Thoracic aorta (tissue), 2 donors: ENCODE data around the gene CREB3L2. TPM values are rescaled to one million over a fixed set of nuclear protein-coding genes. Genes with fewer than 3 reads are reported as not detected.
"Not testable (repeated sequence)": the region's sequence is repeated elsewhere in the genome, so short reads cannot be mapped to it uniquely, and the experiment has no call there.

Experiments used
- ATAC-seq: fragments of 150-250 bp; one replicate; pipeline ENCODE4 v1.8.0; 2017; ENCODE audit warnings: low read depth; ENCODE audit not compliant: insufficient number of reproducible peaks, low FRiP score
- DNase-seq: peaks from one replicate; pipeline ENCODE4 v3.0.0-alpha.2; 2020; ENCODE audit warnings: low spot score
- H3K27ac ChIP-seq, 2 donors: fragments of 200-600 bp; sonication (generic); 1 replicate in 1 of 2; 2 replicates in 1 of 2; pipeline ENCODE4 v1.5.1; 2016; ENCODE audit warnings: mild to moderate bottlenecking in 2 of 2, moderate library complexity in 2 of 2
- H3K27me3 ChIP-seq: fragments of 200-600 bp; sonication (generic); replicated peaks from 2 replicates; pipeline ENCODE4 v1.6.0; 2016; ENCODE audit warnings: mild to moderate bottlenecking; ENCODE audit not compliant: insufficient read depth
- H3K36me3 ChIP-seq: fragments of 200-600 bp; sonication (generic); one replicate; pipeline ENCODE4 v1.5.1; 2016
- H3K4me1 ChIP-seq, 2 donors: fragments of 200-600 bp; sonication (generic); 1 replicate in 1 of 2; 2 replicates in 1 of 2; pipeline versions ENCODE4 v1.5.1 to v1.6.0; 2016; ENCODE audit warnings: low read depth in 2 of 2, mild to moderate bottlenecking in 1 of 2; ENCODE audit not compliant: control insufficient read depth in 1 of 2
- H3K4me3 ChIP-seq: fragments of 200-600 bp; sonication (generic); 2 replicates; pipeline ENCODE4 v1.5.1; 2016; ENCODE audit warnings: mild to moderate bottlenecking
- H3K9me3 ChIP-seq: fragments of 200-600 bp; sonication (generic); 2 replicates; pipeline ENCODE4 v1.5.1; 2016
- CTCF ChIP-seq: fragments of 200-600 bp; sonication (generic); IDR thresholded peaks from one replicate; pipeline ENCODE4 v1.5.1; 2019; ENCODE audit warnings: antibody characterized with exemption
- total RNA-seq, 2 donors: library from RNA; depleted of rRNA; stranded (reverse); fragments of >200 nt; gene quantifications; one replicate each; pipeline versions ENCODE4 v1.1.0 to v1.2.3, GENCODE V29; 2016

The CREB3L2 gene
- total RNA-seq, 2 donors from 2014 or later: 85.3 to 96.7 TPM

GRCh38 chr7:138023618-138024342 lies 21.9 kb upstream of the CREB3L2 start:
- no peaks in the 10 kb centered on the region for H3K4me1 ChIP-seq
- no peaks in the 10 kb centered on the region for H3K9me3 ChIP-seq
- ATAC-seq (no peak), DNase-seq (no peak)
- no peak for TF ChIP-seq CTCF
- H3K27me3 ChIP-seq: no peaks in the 10 kb centered on the region
- no peak overlapping the region for H3K27ac ChIP-seq
- no peaks in the 10 kb centered on the region for H3K36me3 ChIP-seq
- no peak overlapping the region for H3K4me3 ChIP-seq

- no peak for ATAC-seq
- TF ChIP-seq CTCF: no peak
- Histone ChIP-seq H3K27ac (no peak overlapping the region), H3K9me3 (no peaks in the 10 kb centered on the region), H3K4me1 (no peaks in the 10 kb centered on the region), H3K27me3 (no peaks in the 10 kb centered on the region), H3K4me3 (no peak overlapping the region), H3K36me3 (no peaks in the 10 kb centered on the region)
- DNase-seq: no peak
Measured at GRCh38 chr7:138021889-138022288, 20.0 kb upstream of the CREB3L2 start.

GRCh38 chr7:138017992-138018391 lies 16.1 kb upstream of the CREB3L2 start:
- ATAC-seq: no peak
- TF ChIP-seq CTCF: no peak
- DNase-seq: no peak
- H3K4me1 ChIP-seq: no peaks in the 10 kb centered on the region
- H3K27ac ChIP-seq: no peak overlapping the region
- H3K36me3 ChIP-seq: no peaks in the 10 kb centered on the region
- no peaks in the 10 kb centered on the region for H3K27me3 ChIP-seq
- no peak overlapping the region for H3K4me3 ChIP-seq
- H3K9me3 ChIP-seq: no peaks in the 10 kb centered on the region

- H3K4me1 ChIP-seq: no peaks in the 10 kb centered on the region
- no peak overlapping the region for H3K4me3 ChIP-seq
- no peaks in the 10 kb centered on the region for H3K9me3 ChIP-seq
- no peak for DNase-seq
- H3K27me3 ChIP-seq: no peaks in the 10 kb centered on the region
- TF ChIP-seq CTCF: no peak
- ATAC-seq: no peak
- no peak overlapping the region for H3K27ac ChIP-seq
- no peaks in the 10 kb centered on the region for H3K36me3 ChIP-seq
Measured at GRCh38 chr7:138015096-138015495, 13.2 kb upstream of the CREB3L2 start.

- Histone ChIP-seq H3K27me3 (no peaks in the 10 kb centered on the region), H3K9me3 (no peaks in the 10 kb centered on the region), H3K36me3 (no peaks in the 10 kb centered on the region), H3K4me3 (no peak overlapping the region), H3K27ac (no peak overlapping the region), H3K4me1 (no peaks in the 10 kb centered on the region)
- DNase-seq (no peak), ATAC-seq (no peak)
- no peak for TF ChIP-seq CTCF
Measured at GRCh38 chr7:138014686-138015085, 12.8 kb upstream of the CREB3L2 start.

- H3K9me3 ChIP-seq, H3K36me3 ChIP-seq, H3K4me3 ChIP-seq, ATAC-seq, DNase-seq, H3K27me3 ChIP-seq, H3K4me1 ChIP-seq, H3K27ac ChIP-seq: not testable (repeated sequence)
Measured at GRCh38 chr7:138014201-138014600, 12.3 kb upstream of the CREB3L2 start.
